ENCODE results near the gene C2CD2. TPM values are rescaled to one million over a fixed set of nuclear protein-coding genes. Genes with fewer than 3 reads are reported as not detected.

The C2CD2 gene
- polyA plus RNA-seq, 1 of the 3 experiments (the other 2 are of a cell fraction), result 9.7 TPM

DNA sequence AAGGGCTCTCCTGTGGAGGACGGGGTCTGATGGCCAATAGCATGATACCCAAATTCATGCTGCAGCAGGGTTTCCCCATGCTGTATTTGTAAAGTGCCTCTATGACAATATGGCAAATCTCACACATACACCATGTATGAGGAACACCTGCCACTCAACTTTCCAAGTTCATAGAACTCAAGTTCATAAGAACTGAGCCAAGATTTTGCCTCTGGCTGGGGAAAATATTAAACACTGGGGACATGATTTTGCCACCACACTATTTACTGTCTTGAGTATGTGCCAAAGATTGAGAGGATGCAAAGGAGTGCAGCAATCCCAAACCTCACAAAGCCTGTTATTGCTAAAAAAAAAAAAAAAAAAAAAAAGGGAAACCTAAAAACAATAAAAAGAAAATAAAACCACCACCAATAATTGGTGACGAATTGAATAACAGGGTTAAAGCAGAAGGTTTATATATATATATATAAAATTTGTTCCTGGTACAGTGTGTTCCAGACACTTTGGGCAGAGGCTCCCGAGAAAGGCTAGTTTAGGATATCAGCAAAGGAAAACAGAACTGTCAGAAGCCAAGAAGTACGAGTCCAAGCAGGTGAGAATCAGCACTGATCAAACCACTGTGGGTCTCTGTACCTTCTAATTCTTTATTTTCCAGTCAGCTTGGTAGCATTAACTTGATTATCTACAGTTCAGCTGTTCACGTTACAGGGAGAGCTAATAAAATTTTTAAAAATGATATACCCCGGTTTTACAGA is 32.0 kb upstream of the C2CD2 start:
- CTCF ChIA-PET, result interaction anchor here (1.1 to 1.5 kb wide), 3 partner anchors 12 to 170 kb away, joined by 3 to 4 read pairs (median 4); no protein-coding TSS in a partner anchor
- WGBS (ENCODE audit: low lambda C conversion rate), result 96% methylated on average over 5 of the region's 6 CpGs
- POLR2A ChIA-PET, result no interaction called here

DNA sequence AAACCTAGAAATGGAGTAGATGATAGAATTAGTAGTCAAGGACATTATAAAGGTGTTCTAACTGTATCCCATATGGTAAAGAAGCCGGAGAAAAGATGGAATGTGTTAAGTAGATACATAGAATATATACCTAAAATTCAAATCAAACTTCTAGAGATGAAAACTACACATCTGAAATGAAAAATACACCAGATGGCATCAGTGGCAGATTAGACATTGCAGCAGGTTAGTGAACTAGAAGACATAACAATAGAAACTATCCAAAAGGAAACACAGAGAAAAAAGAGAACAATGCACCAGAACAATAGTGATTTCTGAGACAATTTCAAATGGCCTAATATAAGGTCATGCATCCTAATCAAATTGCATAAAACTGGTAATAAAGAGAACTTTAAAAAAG is 29.4 kb upstream of the C2CD2 start:
- Histone ChIP-seq H3K79me2 (ENCODE audit: insufficient read depth) (no peaks in the 10 kb centered on the region), H3K36me3 (replicated peaks in 1 of 2; ENCODE audit: control insufficient read depth in 1 of 2, insufficient read depth in 2 of 2, low read length in 1 of 2) (no peaks in the 10 kb centered on the region), H3F3A (replicated peaks; ENCODE audit: insufficient read depth) (no peaks in the 10 kb centered on the region), H3K9me3 (no peaks in the 10 kb centered on the region; the same call in 1 of the 2 replicates), H3K4me2 (no peak overlapping the region), H3K27me3 (ENCODE audit: insufficient read depth) (no peaks in the 10 kb centered on the region), H2AFZ (ENCODE audit: low read depth) (no peak overlapping the region), H3K9ac (no peak overlapping the region), H3K9me2 (no peaks in the 10 kb centered on the region), H3K4me3 (ENCODE audit: low read depth in 2 of 2, low read length in 1 of 2) (no peak overlapping the region), H3K4me1 (ENCODE audit: control insufficient read depth in 1 of 2, insufficient read depth in 2 of 2, low read depth in 1 of 2, low read length in 1 of 2) (no peaks in the 10 kb centered on the region), H3K27ac (ENCODE audit: low read depth in 2 of 2, low read length in 1 of 2) (no peak overlapping the region), H4K20me1 (ENCODE audit: insufficient read depth) (no peaks in the 10 kb centered on the region)
- WGBS (ENCODE audit: low lambda C conversion rate), result 91% methylated on average over 1 of the region's 1 CpG
- ChIA-PET CTCF (no interaction called here), POLR2A (no interaction called here)
- DNase-seq, result no peak
- TF ChIP-seq MXI1 (IDR thresholded peaks at IDR 0.05; ENCODE audit: low read depth, low read length) (no peak), NRF1 (IDR thresholded peaks at IDR 0.05; ENCODE audit: low read depth, low read length) (no peak), RCOR1 (IDR thresholded peaks at IDR 0.05; ENCODE audit: low read length) (no peak), EP300 (IDR thresholded peaks at IDR 0.05; ENCODE audit: borderline replicate concordance in 1 of 2, low read depth in 1 of 2, low read length in 1 of 2) (no peak), TAF1 (IDR thresholded peaks at IDR 0.05; ENCODE audit: borderline replicate concordance, low read depth, low read length) (no peak), SMC3 (IDR thresholded peaks at IDR 0.05; ENCODE audit: low read depth, low read length) (no peak), SIN3A (IDR thresholded peaks at IDR 0.05; ENCODE audit: borderline replicate concordance, low read depth, low read length) (no peak), JUND (IDR thresholded peaks at IDR 0.05) (no peak), TEAD4 (IDR thresholded peaks at IDR 0.05; ENCODE audit: borderline replicate concordance, insufficient read depth) (no peak), RAD21 (IDR thresholded peaks at IDR 0.05; ENCODE audit: low read length) (no peak), FOSL2 (IDR thresholded peaks at IDR 0.05; ENCODE audit: borderline replicate concordance, low read depth) (no peak), MEF2A (IDR thresholded peaks at IDR 0.05; ENCODE audit: borderline replicate concordance, low read depth) (no peak), FOXM1 (IDR thresholded peaks at IDR 0.05; ENCODE audit: low read depth) (no peak), RXRA (IDR thresholded peaks at IDR 0.05; ENCODE audit: borderline replicate concordance, low read depth) (no peak)
- TF ChIP-seq, protein P1, sequence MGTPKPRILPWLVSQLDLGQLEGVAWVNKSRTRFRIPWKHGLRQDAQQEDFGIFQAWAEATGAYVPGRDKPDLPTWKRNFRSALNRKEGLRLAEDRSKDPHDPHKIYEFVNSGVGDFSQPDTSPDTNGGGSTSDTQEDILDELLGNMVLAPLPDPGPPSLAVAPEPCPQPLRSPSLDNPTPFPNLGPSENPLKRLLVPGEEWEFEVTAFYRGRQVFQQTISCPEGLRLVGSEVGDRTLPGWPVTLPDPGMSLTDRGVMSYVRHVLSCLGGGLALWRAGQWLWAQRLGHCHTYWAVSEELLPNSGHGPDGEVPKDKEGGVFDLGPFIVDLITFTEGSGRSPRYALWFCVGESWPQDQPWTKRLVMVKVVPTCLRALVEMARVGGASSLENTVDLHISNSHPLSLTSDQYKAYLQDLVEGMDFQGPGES (IDR thresholded peaks at IDR 0.05; ENCODE audit: low read depth, low read length), result no peak
- TF ChIP-seq, protein P2, sequence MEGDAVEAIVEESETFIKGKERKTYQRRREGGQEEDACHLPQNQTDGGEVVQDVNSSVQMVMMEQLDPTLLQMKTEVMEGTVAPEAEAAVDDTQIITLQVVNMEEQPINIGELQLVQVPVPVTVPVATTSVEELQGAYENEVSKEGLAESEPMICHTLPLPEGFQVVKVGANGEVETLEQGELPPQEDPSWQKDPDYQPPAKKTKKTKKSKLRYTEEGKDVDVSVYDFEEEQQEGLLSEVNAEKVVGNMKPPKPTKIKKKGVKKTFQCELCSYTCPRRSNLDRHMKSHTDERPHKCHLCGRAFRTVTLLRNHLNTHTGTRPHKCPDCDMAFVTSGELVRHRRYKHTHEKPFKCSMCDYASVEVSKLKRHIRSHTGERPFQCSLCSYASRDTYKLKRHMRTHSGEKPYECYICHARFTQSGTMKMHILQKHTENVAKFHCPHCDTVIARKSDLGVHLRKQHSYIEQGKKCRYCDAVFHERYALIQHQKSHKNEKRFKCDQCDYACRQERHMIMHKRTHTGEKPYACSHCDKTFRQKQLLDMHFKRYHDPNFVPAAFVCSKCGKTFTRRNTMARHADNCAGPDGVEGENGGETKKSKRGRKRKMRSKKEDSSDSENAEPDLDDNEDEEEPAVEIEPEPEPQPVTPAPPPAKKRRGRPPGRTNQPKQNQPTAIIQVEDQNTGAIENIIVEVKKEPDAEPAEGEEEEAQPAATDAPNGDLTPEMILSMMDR (IDR thresholded peaks at IDR 0.05), result no peak
- TF ChIP-seq, protein P3, sequence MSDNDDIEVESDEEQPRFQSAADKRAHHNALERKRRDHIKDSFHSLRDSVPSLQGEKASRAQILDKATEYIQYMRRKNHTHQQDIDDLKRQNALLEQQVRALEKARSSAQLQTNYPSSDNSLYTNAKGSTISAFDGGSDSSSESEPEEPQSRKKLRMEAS (IDR thresholded peaks at IDR 0.05; ENCODE audit: low read depth), result no peak
- TF ChIP-seq, protein P4, sequence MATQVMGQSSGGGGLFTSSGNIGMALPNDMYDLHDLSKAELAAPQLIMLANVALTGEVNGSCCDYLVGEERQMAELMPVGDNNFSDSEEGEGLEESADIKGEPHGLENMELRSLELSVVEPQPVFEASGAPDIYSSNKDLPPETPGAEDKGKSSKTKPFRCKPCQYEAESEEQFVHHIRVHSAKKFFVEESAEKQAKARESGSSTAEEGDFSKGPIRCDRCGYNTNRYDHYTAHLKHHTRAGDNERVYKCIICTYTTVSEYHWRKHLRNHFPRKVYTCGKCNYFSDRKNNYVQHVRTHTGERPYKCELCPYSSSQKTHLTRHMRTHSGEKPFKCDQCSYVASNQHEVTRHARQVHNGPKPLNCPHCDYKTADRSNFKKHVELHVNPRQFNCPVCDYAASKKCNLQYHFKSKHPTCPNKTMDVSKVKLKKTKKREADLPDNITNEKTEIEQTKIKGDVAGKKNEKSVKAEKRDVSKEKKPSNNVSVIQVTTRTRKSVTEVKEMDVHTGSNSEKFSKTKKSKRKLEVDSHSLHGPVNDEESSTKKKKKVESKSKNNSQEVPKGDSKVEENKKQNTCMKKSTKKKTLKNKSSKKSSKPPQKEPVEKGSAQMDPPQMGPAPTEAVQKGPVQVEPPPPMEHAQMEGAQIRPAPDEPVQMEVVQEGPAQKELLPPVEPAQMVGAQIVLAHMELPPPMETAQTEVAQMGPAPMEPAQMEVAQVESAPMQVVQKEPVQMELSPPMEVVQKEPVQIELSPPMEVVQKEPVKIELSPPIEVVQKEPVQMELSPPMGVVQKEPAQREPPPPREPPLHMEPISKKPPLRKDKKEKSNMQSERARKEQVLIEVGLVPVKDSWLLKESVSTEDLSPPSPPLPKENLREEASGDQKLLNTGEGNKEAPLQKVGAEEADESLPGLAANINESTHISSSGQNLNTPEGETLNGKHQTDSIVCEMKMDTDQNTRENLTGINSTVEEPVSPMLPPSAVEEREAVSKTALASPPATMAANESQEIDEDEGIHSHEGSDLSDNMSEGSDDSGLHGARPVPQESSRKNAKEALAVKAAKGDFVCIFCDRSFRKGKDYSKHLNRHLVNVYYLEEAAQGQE (IDR thresholded peaks at IDR 0.05; ENCODE audit: low read depth, low read length), result no peak
- TF ChIP-seq, protein P5, sequence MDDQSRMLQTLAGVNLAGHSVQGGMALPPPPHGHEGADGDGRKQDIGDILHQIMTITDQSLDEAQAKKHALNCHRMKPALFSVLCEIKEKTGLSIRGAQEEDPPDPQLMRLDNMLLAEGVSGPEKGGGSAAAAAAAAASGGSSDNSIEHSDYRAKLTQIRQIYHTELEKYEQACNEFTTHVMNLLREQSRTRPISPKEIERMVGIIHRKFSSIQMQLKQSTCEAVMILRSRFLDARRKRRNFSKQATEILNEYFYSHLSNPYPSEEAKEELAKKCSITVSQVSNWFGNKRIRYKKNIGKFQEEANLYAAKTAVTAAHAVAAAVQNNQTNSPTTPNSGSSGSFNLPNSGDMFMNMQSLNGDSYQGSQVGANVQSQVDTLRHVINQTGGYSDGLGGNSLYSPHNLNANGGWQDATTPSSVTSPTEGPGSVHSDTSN (IDR thresholded peaks at IDR 0.05), result no peak

More for the DNA sequence above, 32.0 kb upstream of the C2CD2 start:
- no peak overlapping the region for H3K4me2 ChIP-seq
- H3K9me3 ChIP-seq, result no peaks in the 10 kb centered on the region
- no peak for TF ChIP-seq RAD21 (IDR thresholded peaks at IDR 0.05; ENCODE audit: low read length)
- TF ChIP-seq NRF1 (IDR thresholded peaks at IDR 0.05; ENCODE audit: low read depth, low read length), result no peak
- no peak for TF ChIP-seq ELF1 (IDR thresholded peaks at IDR 0.05)
- TF ChIP-seq GABPA (IDR thresholded peaks at IDR 0.05; ENCODE audit: low read depth), result no peak
- H3K36me3 ChIP-seq (replicated peaks in 1 of 2; ENCODE audit: control insufficient read depth in 1 of 2, insufficient read depth in 2 of 2, low read length in 1 of 2), result peaks cover 13 to 14% of the 10 kb centered on the region in 2 experiments
- no peaks in the 10 kb centered on the region for H3K27me3 ChIP-seq (ENCODE audit: insufficient read depth)
- no peak overlapping the region for H2AFZ ChIP-seq (ENCODE audit: low read depth)
- no peak overlapping the region for H3K27ac ChIP-seq (ENCODE audit: low read depth in 2 of 2, low read length in 1 of 2)
- H3K4me3 ChIP-seq (ENCODE audit: low read depth in 2 of 2, low read length in 1 of 2), result no peak overlapping the region
- H3K79me2 ChIP-seq (ENCODE audit: insufficient read depth), result no peaks in the 10 kb centered on the region
- no peak for DNase-seq
- no peaks in the 10 kb centered on the region for H4K20me1 ChIP-seq (ENCODE audit: insufficient read depth)
- H3K9ac ChIP-seq, result no peak overlapping the region
- H3K9me2 ChIP-seq, result no peaks in the 10 kb centered on the region
- H3K4me1 ChIP-seq (ENCODE audit: control insufficient read depth in 1 of 2, insufficient read depth in 2 of 2, low read depth in 1 of 2, low read length in 1 of 2), result no peaks in the 10 kb centered on the region
- H3F3A ChIP-seq (replicated peaks; ENCODE audit: insufficient read depth), result peaks cover 4% of the 10 kb centered on the region
